ENCODE measurements around the gene CNPY3. TPM values are rescaled to one million over a fixed set of nuclear protein-coding genes. Genes with fewer than 3 reads are reported as not detected.

The CNPY3 gene
- total and polyA plus RNA-seq, 2 of the 13 experiments (the other 11 are each of a cell fraction or from before 2014, with no cell fraction given) = 42.3 to 60.2 TPM

DNA sequence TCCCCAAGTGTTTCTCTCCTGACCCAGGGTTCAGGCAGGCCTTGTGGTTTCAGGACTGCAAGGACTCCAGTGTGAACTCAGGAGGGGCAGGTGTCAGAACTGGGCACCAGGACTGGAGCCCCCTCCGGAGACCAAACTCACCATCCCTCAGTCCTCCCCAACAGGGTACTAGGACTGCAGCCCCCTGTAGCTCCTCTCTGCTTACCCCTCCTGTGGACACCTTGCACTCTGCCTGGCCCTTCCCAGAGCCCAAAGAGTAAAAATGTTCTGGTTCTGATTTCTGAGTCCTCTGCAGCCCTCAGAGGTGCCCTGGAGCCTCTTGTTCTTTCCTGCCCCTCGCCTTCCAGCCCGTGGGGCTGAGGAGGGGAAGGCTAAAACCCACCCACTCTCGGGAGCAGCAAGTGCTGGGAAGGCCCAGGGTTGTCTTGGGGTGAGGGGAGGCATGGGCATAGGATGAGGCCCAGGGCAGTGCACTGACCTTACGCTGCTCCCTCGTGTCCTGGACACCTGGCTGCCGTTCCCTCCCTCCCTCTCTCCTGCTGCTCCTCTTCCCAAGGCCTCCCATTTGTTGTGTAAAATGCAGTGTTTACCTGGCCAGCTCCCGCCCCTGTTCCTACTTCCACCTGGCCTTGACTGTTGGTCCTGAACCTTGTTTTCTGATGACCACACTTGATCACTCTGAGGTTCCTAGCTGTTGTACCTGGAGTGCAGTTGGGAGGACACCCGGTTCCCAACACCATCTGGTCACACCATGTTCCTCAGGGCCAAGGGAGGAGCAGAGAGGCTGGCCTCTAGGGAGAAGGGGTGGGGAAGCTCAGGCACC lies 9.9 kb downstream of the CNPY3 start (continued):
- TF ChIP-seq GZF1 (CRISPR knock-in tag; IDR thresholded peaks at IDR 0.05) (no peak), ZC3H4 (CRISPR knock-in tag; IDR thresholded peaks at IDR 0.05; ENCODE audit: borderline replicate concordance) (no peak), HOXD1 (CRISPR knock-in tag; IDR thresholded peaks at IDR 0.05) (peak; percentile 59; the same call in 1 of the 2 replicates), ZNF7 (CRISPR knock-in tag; IDR thresholded peaks at IDR 0.05) (no peak), NFE2L2 (IDR thresholded peaks at IDR 0.05; ENCODE audit: low read length) (no peak), ZFP90 (CRISPR knock-in tag; IDR thresholded peaks at IDR 0.05; ENCODE audit: borderline replicate concordance) (peak; percentile 64; the same call in 1 of the 2 replicates), ELF4 (CRISPR knock-in tag; IDR thresholded peaks at IDR 0.05; ENCODE audit: borderline replicate concordance) (no peak), MAFG (CRISPR knock-in tag; IDR thresholded peaks at IDR 0.05) (no peak), HES4 (CRISPR knock-in tag; IDR thresholded peaks at IDR 0.05; ENCODE audit: borderline replicate concordance) (no peak; the same call in 1 of the 2 replicates), RARA (CRISPR knock-in tag; IDR thresholded peaks at IDR 0.05) (peak; percentile 97), EEA1 (CRISPR knock-in tag; IDR thresholded peaks at IDR 0.05; ENCODE audit: borderline replicate concordance) (0 out of 2 replicates have a peak, but pooled peaks have one; percentile 54), ZNF354B (CRISPR knock-in tag; IDR thresholded peaks at IDR 0.05) (no peak), SNRNP70 (IDR thresholded peaks at IDR 0.05; ENCODE audit: low read depth, low read length) (no peak), ARNT (IDR thresholded peaks at IDR 0.05) (no peak), PAF1 (CRISPR knock-in tag; IDR thresholded peaks at IDR 0.05) (no peak), RAD21 (CRISPR knock-in tag; IDR thresholded peaks at IDR 0.05) (peak; percentile 44; the same call in 1 of the 2 replicates)
- TF ChIP-seq, protein P1, sequence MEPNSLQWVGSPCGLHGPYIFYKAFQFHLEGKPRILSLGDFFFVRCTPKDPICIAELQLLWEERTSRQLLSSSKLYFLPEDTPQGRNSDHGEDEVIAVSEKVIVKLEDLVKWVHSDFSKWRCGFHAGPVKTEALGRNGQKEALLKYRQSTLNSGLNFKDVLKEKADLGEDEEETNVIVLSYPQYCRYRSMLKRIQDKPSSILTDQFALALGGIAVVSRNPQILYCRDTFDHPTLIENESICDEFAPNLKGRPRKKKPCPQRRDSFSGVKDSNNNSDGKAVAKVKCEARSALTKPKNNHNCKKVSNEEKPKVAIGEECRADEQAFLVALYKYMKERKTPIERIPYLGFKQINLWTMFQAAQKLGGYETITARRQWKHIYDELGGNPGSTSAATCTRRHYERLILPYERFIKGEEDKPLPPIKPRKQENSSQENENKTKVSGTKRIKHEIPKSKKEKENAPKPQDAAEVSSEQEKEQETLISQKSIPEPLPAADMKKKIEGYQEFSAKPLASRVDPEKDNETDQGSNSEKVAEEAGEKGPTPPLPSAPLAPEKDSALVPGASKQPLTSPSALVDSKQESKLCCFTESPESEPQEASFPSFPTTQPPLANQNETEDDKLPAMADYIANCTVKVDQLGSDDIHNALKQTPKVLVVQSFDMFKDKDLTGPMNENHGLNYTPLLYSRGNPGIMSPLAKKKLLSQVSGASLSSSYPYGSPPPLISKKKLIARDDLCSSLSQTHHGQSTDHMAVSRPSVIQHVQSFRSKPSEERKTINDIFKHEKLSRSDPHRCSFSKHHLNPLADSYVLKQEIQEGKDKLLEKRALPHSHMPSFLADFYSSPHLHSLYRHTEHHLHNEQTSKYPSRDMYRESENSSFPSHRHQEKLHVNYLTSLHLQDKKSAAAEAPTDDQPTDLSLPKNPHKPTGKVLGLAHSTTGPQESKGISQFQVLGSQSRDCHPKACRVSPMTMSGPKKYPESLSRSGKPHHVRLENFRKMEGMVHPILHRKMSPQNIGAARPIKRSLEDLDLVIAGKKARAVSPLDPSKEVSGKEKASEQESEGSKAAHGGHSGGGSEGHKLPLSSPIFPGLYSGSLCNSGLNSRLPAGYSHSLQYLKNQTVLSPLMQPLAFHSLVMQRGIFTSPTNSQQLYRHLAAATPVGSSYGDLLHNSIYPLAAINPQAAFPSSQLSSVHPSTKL (CRISPR knock-in tag; IDR thresholded peaks at IDR 0.05) = peak; percentile 86
- TF ChIP-seq, protein P2, sequence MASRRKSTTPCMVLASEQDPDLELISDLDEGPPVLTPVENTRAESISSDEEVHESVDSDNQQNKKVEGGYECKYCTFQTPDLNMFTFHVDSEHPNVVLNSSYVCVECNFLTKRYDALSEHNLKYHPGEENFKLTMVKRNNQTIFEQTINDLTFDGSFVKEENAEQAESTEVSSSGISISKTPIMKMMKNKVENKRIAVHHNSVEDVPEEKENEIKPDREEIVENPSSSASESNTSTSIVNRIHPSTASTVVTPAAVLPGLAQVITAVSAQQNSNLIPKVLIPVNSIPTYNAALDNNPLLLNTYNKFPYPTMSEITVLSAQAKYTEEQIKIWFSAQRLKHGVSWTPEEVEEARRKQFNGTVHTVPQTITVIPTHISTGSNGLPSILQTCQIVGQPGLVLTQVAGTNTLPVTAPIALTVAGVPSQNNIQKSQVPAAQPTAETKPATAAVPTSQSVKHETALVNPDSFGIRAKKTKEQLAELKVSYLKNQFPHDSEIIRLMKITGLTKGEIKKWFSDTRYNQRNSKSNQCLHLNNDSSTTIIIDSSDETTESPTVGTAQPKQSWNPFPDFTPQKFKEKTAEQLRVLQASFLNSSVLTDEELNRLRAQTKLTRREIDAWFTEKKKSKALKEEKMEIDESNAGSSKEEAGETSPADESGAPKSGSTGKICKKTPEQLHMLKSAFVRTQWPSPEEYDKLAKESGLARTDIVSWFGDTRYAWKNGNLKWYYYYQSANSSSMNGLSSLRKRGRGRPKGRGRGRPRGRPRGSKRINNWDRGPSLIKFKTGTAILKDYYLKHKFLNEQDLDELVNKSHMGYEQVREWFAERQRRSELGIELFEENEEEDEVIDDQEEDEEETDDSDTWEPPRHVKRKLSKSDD (CRISPR knock-in tag; IDR thresholded peaks at IDR 0.05; ENCODE audit: low read depth) = peak; percentile 92; the same call in 1 of the 2 replicates
- TF ChIP-seq, protein P3, sequence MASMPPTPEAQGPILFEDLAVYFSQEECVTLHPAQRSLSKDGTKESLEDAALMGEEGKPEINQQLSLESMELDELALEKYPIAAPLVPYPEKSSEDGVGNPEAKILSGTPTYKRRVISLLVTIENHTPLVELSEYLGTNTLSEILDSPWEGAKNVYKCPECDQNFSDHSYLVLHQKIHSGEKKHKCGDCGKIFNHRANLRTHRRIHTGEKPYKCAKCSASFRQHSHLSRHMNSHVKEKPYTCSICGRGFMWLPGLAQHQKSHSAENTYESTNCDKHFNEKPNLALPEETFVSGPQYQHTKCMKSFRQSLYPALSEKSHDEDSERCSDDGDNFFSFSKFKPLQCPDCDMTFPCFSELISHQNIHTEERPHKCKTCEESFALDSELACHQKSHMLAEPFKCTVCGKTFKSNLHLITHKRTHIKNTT (CRISPR knock-in tag; IDR thresholded peaks at IDR 0.05) = no peak
- TF ChIP-seq, protein P4, sequence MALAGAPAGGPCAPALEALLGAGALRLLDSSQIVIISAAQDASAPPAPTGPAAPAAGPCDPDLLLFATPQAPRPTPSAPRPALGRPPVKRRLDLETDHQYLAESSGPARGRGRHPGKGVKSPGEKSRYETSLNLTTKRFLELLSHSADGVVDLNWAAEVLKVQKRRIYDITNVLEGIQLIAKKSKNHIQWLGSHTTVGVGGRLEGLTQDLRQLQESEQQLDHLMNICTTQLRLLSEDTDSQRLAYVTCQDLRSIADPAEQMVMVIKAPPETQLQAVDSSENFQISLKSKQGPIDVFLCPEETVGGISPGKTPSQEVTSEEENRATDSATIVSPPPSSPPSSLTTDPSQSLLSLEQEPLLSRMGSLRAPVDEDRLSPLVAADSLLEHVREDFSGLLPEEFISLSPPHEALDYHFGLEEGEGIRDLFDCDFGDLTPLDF (CRISPR knock-in tag; IDR thresholded peaks at IDR 0.05) = peak; percentile 70
